Tibial nerve (tissue), 4 donors: ENCODE results near the gene NSUN7. TPM values are rescaled to one million over a fixed set of nuclear protein-coding genes. Genes with fewer than 3 reads are reported as not detected.
"Not testable (repeated sequence)": the region's sequence is repeated elsewhere in the genome, so short reads cannot be mapped to it uniquely, and the experiment has no call there.

Source experiments
- DNase-seq, 2 donors: peaks; one replicate each; pipeline ENCODE4 v3.0.0-alpha.2; 2019; ENCODE audit warnings: low spot score in 2 of 2
- H3K27ac ChIP-seq, 4 donors: fragments of 200-600 bp; sonication (generic) in 3 of 4; one replicate each; pipeline ENCODE4 v1.5.1; 2017 to 2019; ENCODE audit warnings: mild to moderate bottlenecking in 1 of 4
- H3K27me3 ChIP-seq, 2 donors: fragments of 200-600 bp; sonication (generic) in 1 of 2; one replicate each; pipeline versions ENCODE4 v1.5.1 to v1.6.0; 2017 to 2019
- H3K36me3 ChIP-seq, 3 donors: fragments of 200-600 bp; sonication (generic); one replicate each; pipeline ENCODE4 v1.5.1; 2018 to 2019
- H3K4me1 ChIP-seq, 4 donors: fragments of 200-600 bp; sonication (generic) in 3 of 4; one replicate each; pipeline ENCODE4 v1.5.1; 2017 to 2019
- H3K4me3 ChIP-seq, 4 donors: fragments of 200-600 bp; sonication (generic) in 3 of 4; one replicate each; pipeline ENCODE4 v1.5.1; 2017 to 2019; ENCODE audit warnings: mild to moderate bottlenecking in 1 of 4, moderate library complexity in 1 of 4
- H3K9me3 ChIP-seq, 4 donors: fragments of 200-600 bp; sonication (generic) in 3 of 4; one replicate each; pipeline ENCODE4 v1.5.1; 2017 to 2019
- CTCF ChIP-seq, 5 experiments: fragments of 200-600 bp in 3 of 5; fragments of 450-650 bp in 2 of 5; sonication (generic) in 3 of 5; IDR thresholded peaks; one replicate each; pipeline ENCODE4 v1.5.1; 2016 to 2019; ENCODE audit warnings: antibody characterized with exemption in 5 of 5, mild to moderate bottlenecking in 3 of 5, moderate library complexity in 2 of 5
- EP300 ChIP-seq, 2 donors: sonication (generic); formaldehyde crosslinking; IDR thresholded peaks; one replicate each; pipeline ENCODE4 v1.6.1; 2017; ENCODE audit warnings: antibody characterized with exemption in 2 of 2, mild to moderate bottlenecking in 1 of 2
- POLR2A ChIP-seq, 2 donors: fragments of 450-650 bp; IDR thresholded peaks; one replicate each; pipeline ENCODE4 v1.6.1; 2017; ENCODE audit warnings: antibody characterized with exemption in 2 of 2, mild to moderate bottlenecking in 2 of 2, moderate library complexity in 2 of 2
- WGBS, 2 donors: methylation state at CpG; one replicate each; pipeline ENCODE4 v1.1.5; 2018; 5-methylcytosine and 5-hydroxymethylcytosine counted together
- total RNA-seq, 4 donors: library from RNA; depleted of rRNA; stranded (reverse); fragments of >200 nt; gene quantifications; one replicate each; pipeline ENCODE4 v1.1.0, GENCODE V29; 2016

NSUN7 gene
- total RNA-seq, 4 donors from 2014 or later = 2.0 to 3.1 (median 2.1) TPM; not detected in 1

DNA sequence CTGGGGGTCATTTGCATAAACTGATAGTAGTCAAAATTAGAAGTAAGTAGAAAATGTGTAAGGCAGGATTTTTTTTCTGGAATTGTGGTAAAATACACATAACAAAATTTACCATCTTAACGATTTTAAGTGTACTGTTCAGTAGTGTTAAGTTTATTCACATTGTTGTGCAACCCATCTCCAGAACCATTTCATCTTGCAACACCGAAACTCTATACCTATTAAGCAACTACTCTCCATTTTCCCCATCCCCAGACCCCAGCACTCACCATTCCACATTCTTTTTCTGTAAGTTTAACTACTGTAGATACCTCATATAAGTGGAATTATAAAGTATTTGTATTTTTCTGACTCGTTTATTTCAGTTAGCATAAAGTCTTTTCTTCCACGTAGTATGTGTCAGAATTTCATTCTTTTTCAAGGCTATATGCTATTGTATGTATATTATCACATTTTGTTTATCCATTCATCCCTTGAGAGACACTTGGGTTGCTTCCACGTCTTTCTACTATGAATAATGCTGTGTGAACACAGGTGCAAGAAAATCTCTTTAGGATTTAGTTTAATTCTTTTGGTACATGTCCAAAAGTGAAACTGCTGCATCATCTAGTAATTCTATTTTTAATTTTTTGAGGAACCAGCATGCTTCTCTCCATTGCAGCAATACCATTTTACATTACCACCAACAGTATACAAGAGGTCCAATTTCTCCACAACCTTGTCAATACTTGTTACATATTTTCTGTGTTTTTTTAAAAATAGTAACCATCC is 39.1 kb upstream of the NSUN7 start:
- H3K4me1 ChIP-seq = no peaks in the 10 kb centered on the region
- H3K27ac ChIP-seq = no peak overlapping the region
- H3K9me3 ChIP-seq = no peaks in the 10 kb centered on the region
- DNase-seq = no peak
- no peak overlapping the region for H3K4me3 ChIP-seq
- 45 to 48% methylated on average over 5 of the region's 5 CpGs for WGBS, 2 donors
- TF ChIP-seq CTCF (IDR thresholded peaks at IDR 0.05) (no peak), EP300 (IDR thresholded peaks at IDR 0.05) (peak in 1 of 2 donors; percentile 32)
- no peaks in the 10 kb centered on the region for H3K27me3 ChIP-seq
- H3K36me3 ChIP-seq = no peaks in the 10 kb centered on the region

GRCh38 chr4:40713001-40713400 is 36.8 kb upstream of the NSUN7 start:
- H3K4me3 ChIP-seq, H3K4me1 ChIP-seq, H3K27me3 ChIP-seq, DNase-seq, H3K9me3 ChIP-seq, H3K27ac ChIP-seq, H3K36me3 ChIP-seq: not testable (repeated sequence)
- 63 to 68% methylated on average over 6 of the region's 6 CpGs for WGBS, 2 donors

- Histone ChIP-seq H3K4me1 (no peaks in the 10 kb centered on the region), H3K4me3 (no peak overlapping the region), H3K27me3 (no peaks in the 10 kb centered on the region), H3K36me3 (no peaks in the 10 kb centered on the region), H3K9me3 (no peaks in the 10 kb centered on the region), H3K27ac (no peak overlapping the region)
- DNase-seq = no peak
- WGBS, 2 donors = 88 to 90% methylated on average over 2 of the region's 2 CpGs
- TF ChIP-seq CTCF (IDR thresholded peaks at IDR 0.05) (no peak), EP300 (IDR thresholded peaks at IDR 0.05) (no peak), POLR2A (IDR thresholded peaks at IDR 0.05) (no peak)
These were observed 36.0 kb upstream of the NSUN7 start for GRCh38 chr4:40713798-40714197.

GRCh38 chr4:40718586-40718985 is 31.2 kb upstream of the NSUN7 start:
- H3K4me1 ChIP-seq = no peaks in the 10 kb centered on the region

GRCh38 chr4:40719008-40719623 is 30.6 kb upstream of the NSUN7 start:
- DNase-seq = no peak
- WGBS, 2 donors = 47% methylated on average over 5 of the region's 5 CpGs
- Histone ChIP-seq H3K27ac (no peak overlapping the region), H3K27me3 (no peaks in the 10 kb centered on the region), H3K9me3 (no peaks in the 10 kb centered on the region), H3K4me3 (no peak overlapping the region), H3K36me3 (no peaks in the 10 kb centered on the region), H3K4me1 (no peaks in the 10 kb centered on the region)
- TF ChIP-seq CTCF (IDR thresholded peaks at IDR 0.05) (peak in 2 of 5 experiments; percentile 22 to 30), EP300 (IDR thresholded peaks at IDR 0.05) (no peak)

More at GRCh38 chr4:40718586-40718985, 31.2 kb upstream of the NSUN7 start:
- no peak for DNase-seq
- H3K27ac ChIP-seq = no peak overlapping the region
- TF ChIP-seq EP300 (IDR thresholded peaks at IDR 0.05) (no peak), POLR2A (IDR thresholded peaks at IDR 0.05) (no peak), CTCF (IDR thresholded peaks at IDR 0.05) (no peak)
- H3K9me3 ChIP-seq = no peaks in the 10 kb centered on the region
- H3K4me3 ChIP-seq = no peak overlapping the region
- 52 to 58% methylated on average over 3 of the region's 3 CpGs for WGBS, 2 donors
- no peaks in the 10 kb centered on the region for H3K36me3 ChIP-seq
- H3K27me3 ChIP-seq = no peaks in the 10 kb centered on the region
